ENCODE results near the gene EBLN2. TPM values are rescaled to one million over a fixed set of nuclear protein-coding genes. Genes with fewer than 3 reads are reported as not detected.

EBLN2 gene
- total and polyA plus RNA-seq, 4 donors: 0.61 to 18.5 (median 2.5) TPM

DNA sequence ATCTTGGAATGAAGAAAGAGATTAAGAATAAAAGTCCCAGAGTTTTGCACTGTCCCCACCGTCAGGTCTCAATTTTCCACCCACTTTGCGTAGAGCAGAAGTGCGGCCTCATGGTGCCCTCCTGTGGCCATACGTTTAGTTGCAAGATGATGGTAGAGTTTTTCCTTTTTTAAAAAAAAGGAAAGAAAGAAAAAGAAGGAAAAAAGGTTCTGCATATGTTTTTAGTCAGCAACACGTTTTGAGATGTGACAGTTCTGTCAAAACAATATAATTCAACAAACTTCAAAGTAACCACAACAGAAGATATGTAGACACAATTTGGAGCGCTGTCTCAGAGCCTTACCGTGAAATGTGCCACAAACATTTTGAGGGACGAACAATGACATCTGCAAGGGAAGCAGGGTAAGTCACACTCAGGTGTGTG lies 24.6 kb downstream of the EBLN2 start:
- no peaks in the 10 kb centered on the region for H3K27me3 ChIP-seq (ENCODE audit: control insufficient read depth in 3 of 3, insufficient read depth in 3 of 3, low read length in 2 of 3)
- no peaks in the 10 kb centered on the region for H3K36me3 ChIP-seq (ENCODE audit: control insufficient read depth in 4 of 4, insufficient read depth in 4 of 4, low read length in 4 of 4)
- peak; percentile 66 to 91 (median 90) for DNase-seq
- peaks cover 0 to 10% (median 0%) of the 10 kb centered on the region in 5 donors for H3K4me1 ChIP-seq (ENCODE audit: control insufficient read depth in 5 of 5, insufficient read depth in 5 of 5, low read length in 5 of 5)
- no peaks in the 10 kb centered on the region for H3K9me3 ChIP-seq (ENCODE audit: control insufficient read depth in 4 of 4, insufficient read depth in 3 of 4, low read length in 3 of 4)
- peak overlapping the region in 1 of 2 donors; percentile 51 for H3K9ac ChIP-seq (ENCODE audit: insufficient read depth in 1 of 2, low read length in 2 of 2)
- no peak overlapping the region for H3K27ac ChIP-seq (ENCODE audit: low read depth in 1 of 2, low read length in 1 of 2)
- ATAC-seq (ENCODE audit: insufficient read depth, low FRiP score): no peak
- TF ChIP-seq, protein P1, sequence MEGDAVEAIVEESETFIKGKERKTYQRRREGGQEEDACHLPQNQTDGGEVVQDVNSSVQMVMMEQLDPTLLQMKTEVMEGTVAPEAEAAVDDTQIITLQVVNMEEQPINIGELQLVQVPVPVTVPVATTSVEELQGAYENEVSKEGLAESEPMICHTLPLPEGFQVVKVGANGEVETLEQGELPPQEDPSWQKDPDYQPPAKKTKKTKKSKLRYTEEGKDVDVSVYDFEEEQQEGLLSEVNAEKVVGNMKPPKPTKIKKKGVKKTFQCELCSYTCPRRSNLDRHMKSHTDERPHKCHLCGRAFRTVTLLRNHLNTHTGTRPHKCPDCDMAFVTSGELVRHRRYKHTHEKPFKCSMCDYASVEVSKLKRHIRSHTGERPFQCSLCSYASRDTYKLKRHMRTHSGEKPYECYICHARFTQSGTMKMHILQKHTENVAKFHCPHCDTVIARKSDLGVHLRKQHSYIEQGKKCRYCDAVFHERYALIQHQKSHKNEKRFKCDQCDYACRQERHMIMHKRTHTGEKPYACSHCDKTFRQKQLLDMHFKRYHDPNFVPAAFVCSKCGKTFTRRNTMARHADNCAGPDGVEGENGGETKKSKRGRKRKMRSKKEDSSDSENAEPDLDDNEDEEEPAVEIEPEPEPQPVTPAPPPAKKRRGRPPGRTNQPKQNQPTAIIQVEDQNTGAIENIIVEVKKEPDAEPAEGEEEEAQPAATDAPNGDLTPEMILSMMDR (IDR thresholded peaks at IDR 0.05; ENCODE audit: control extremely low read depth, extremely low read depth): peak; percentile 78
- 23 to 28% methylated on average over 8 of the region's 8 CpGs for WGBS, 2 donors
- H3K4me3 ChIP-seq: no peak overlapping the region

DNA sequence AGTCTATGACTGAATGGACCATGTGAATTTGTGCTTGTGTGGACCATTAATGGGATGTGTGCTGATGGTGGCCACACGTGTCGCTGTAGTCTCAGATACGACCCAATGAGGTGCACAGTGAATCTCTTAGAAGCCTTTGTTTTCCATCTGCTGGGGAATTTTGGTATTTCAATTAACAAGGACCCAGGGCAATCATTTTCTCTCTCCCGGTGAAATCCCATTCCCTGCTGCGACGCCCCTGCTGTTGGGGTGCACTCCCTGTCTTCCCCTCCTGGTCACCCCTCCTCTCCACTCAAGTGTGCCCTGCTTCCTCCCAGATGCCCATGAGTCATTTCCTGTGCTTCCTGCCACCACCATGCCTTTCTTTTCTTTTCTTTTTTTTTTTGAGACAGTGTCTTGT lies 32.7 kb downstream of the EBLN2 start:
- ATAC-seq (ENCODE audit: insufficient read depth, low FRiP score) (no peak), DNase-seq (no peak)
- TF ChIP-seq, protein P1 (IDR thresholded peaks at IDR 0.05; ENCODE audit: control extremely low read depth, extremely low read depth): no peak
- peaks cover 0 to 3% (median 0%) of the 10 kb centered on the region in 4 donors for H3K9me3 ChIP-seq (ENCODE audit: control insufficient read depth in 4 of 4, insufficient read depth in 3 of 4, low read length in 3 of 4)
- no peak overlapping the region for H3K27ac ChIP-seq (ENCODE audit: low read depth in 1 of 2, low read length in 1 of 2)
- H3K27me3 ChIP-seq (ENCODE audit: control insufficient read depth in 3 of 3, insufficient read depth in 3 of 3, low read length in 2 of 3): no peaks in the 10 kb centered on the region
- peaks cover 0 to 5% (median 0%) of the 10 kb centered on the region in 5 donors for H3K4me1 ChIP-seq (ENCODE audit: control insufficient read depth in 5 of 5, insufficient read depth in 5 of 5, low read length in 5 of 5)
- 41 to 63% methylated on average over 6 of the region's 6 CpGs for WGBS, 2 donors
- no peaks in the 10 kb centered on the region for H3K36me3 ChIP-seq (ENCODE audit: control insufficient read depth in 4 of 4, insufficient read depth in 4 of 4, low read length in 4 of 4)
- H3K9ac ChIP-seq (ENCODE audit: insufficient read depth in 1 of 2, low read length in 2 of 2): no peak overlapping the region
- no peak overlapping the region for H3K4me3 ChIP-seq

DNA sequence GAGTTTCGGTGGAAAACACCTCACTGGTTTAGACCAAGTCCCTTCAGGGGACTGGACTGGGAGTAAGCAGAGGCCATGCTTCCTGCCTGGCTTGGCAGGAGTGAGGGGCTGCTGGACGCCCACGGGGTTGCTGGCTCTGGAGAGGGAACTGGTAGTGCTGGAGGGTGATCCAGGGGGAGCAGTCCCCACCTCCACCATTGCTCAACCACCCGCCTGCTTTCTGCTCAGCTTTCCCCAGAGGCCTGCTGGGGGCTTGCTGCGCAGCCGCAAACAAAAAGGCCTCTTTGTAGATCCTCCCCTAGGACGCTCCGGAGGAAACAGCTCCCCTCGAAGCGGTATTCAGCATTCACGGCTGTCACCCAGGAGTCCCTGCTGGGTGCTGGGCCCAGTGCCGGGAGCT lies 33.5 kb downstream of the EBLN2 start:
- H3K4me3 ChIP-seq: no peak overlapping the region
- WGBS, 2 donors: 30 to 70% methylated on average over 12 of the region's 12 CpGs
- peaks cover 0 to 5% (median 0%) of the 10 kb centered on the region in 5 donors for H3K4me1 ChIP-seq (ENCODE audit: control insufficient read depth in 5 of 5, insufficient read depth in 5 of 5, low read length in 5 of 5)
- H3K9ac ChIP-seq (ENCODE audit: insufficient read depth in 1 of 2, low read length in 2 of 2): no peak overlapping the region
- H3K27ac ChIP-seq (ENCODE audit: low read depth in 1 of 2, low read length in 1 of 2): no peak overlapping the region
- H3K36me3 ChIP-seq (ENCODE audit: control insufficient read depth in 4 of 4, insufficient read depth in 4 of 4, low read length in 4 of 4): no peaks in the 10 kb centered on the region
- DNase-seq (peak; percentile 33 to 54 (median 36)), ATAC-seq (ENCODE audit: insufficient read depth, low FRiP score) (no peak)
- TF ChIP-seq, protein P1 (IDR thresholded peaks at IDR 0.05; ENCODE audit: control extremely low read depth, extremely low read depth): no peak
- H3K27me3 ChIP-seq (ENCODE audit: control insufficient read depth in 3 of 3, insufficient read depth in 3 of 3, low read length in 2 of 3): no peaks in the 10 kb centered on the region
- peaks cover 0 to 3% (median 0%) of the 10 kb centered on the region in 4 donors for H3K9me3 ChIP-seq (ENCODE audit: control insufficient read depth in 4 of 4, insufficient read depth in 3 of 4, low read length in 3 of 4)

DNA sequence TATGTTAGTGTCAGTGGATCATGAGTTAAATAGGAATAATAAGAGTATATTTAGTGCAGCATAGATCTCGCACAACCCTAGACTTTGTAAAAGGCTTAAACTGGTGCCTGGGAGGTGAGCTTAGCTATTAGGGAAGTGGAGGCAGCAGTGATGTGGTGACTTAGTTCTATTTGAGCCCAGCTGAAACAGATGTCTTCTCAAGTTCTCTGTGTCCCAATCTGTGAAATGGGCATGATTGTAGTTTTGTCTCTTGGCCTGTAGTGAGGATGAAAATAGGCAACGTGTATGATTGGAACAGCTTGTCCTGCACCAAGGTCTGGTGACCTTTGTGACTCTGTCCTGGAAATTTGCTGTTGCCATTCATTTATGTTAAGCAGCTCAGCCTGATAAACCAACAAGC lies 34.7 kb downstream of the EBLN2 start:
- H3K4me1 ChIP-seq (ENCODE audit: control insufficient read depth in 5 of 5, insufficient read depth in 5 of 5, low read length in 5 of 5): peaks cover 0 to 10% (median 3%) of the 10 kb centered on the region in 5 donors
- DNase-seq (no peak), ATAC-seq (ENCODE audit: insufficient read depth, low FRiP score) (no peak)
- no peak overlapping the region for H3K9ac ChIP-seq (ENCODE audit: insufficient read depth in 1 of 2, low read length in 2 of 2)
- H3K36me3 ChIP-seq (ENCODE audit: control insufficient read depth in 4 of 4, insufficient read depth in 4 of 4, low read length in 4 of 4): no peaks in the 10 kb centered on the region
- TF ChIP-seq, protein P1 (IDR thresholded peaks at IDR 0.05; ENCODE audit: control extremely low read depth, extremely low read depth): no peak
- no peak overlapping the region for H3K4me3 ChIP-seq
- no peak overlapping the region for H3K27ac ChIP-seq (ENCODE audit: low read depth in 1 of 2, low read length in 1 of 2)
- H3K9me3 ChIP-seq (ENCODE audit: control insufficient read depth in 4 of 4, insufficient read depth in 3 of 4, low read length in 3 of 4): peaks cover 0 to 3% (median 0%) of the 10 kb centered on the region in 4 donors
- H3K27me3 ChIP-seq (ENCODE audit: control insufficient read depth in 3 of 3, insufficient read depth in 3 of 3, low read length in 2 of 3): no peaks in the 10 kb centered on the region
- WGBS, 2 donors: 83 to 92% methylated on average over 2 of the region's 2 CpGs
